ENCODE results near the gene GPD1L. TPM values are rescaled to one million over a fixed set of nuclear protein-coding genes. Genes with fewer than 3 reads are reported as not detected.

Gene GPD1L
- total and polyA plus RNA-seq, 8 donors, result 16.5 to 79.0 (median 34.7) TPM

GRCh38 chr3:32132121-32132520 lies 25.7 kb downstream of the GPD1L start:
- Histone ChIP-seq H3K4me1 (peaks cover 0 to 11% (median under 1%) of the 10 kb centered on the region in 4 donors), H3K9me3 (no peaks in the 10 kb centered on the region), H3K4me3 (no peak overlapping the region), H3K36me3 (peaks cover 0 to 40% (median 37%) of the 10 kb centered on the region in 4 donors), H3K27me3 (no peaks in the 10 kb centered on the region), H3K27ac (no peak overlapping the region)
- TF ChIP-seq POLR2A (IDR thresholded peaks at IDR 0.05) (no peak), POLR2AphosphoS5 (IDR thresholded peaks at IDR 0.05) (no peak), EP300 (IDR thresholded peaks at IDR 0.05) (no peak), CTCF (IDR thresholded peaks at IDR 0.05) (no peak)
- intact Hi-C loops (cut with DNase I; ENCODE audit: low total_unique reads), result no loop called here
- no peak for DNase-seq

GRCh38 chr3:32132706-32133105 lies 26.3 kb downstream of the GPD1L start:
- H3K9me3 ChIP-seq, result no peaks in the 10 kb centered on the region
- peaks cover 0 to 7% (median 0%) of the 10 kb centered on the region in 4 donors for H3K4me1 ChIP-seq
- no peak overlapping the region for H3K4me3 ChIP-seq
- peaks cover 0 to 46% (median 37%) of the 10 kb centered on the region in 4 donors for H3K36me3 ChIP-seq
- WGBS, 5 donors, result 83 to 98% (median 93%) methylated on average over 2 of the region's 2 CpGs
- DNase-seq, result no peak
- intact Hi-C loops (cut with DNase I; ENCODE audit: low total_unique reads), result no loop called here
- H3K27me3 ChIP-seq, result no peaks in the 10 kb centered on the region
- TF ChIP-seq CTCF (IDR thresholded peaks at IDR 0.05), result no peak
- no peak for TF ChIP-seq POLR2AphosphoS5 (IDR thresholded peaks at IDR 0.05)
- TF ChIP-seq POLR2A (IDR thresholded peaks at IDR 0.05), result no peak
- TF ChIP-seq EP300 (IDR thresholded peaks at IDR 0.05), result no peak
- H3K27ac ChIP-seq, result no peak overlapping the region

- Histone ChIP-seq H3K27ac (no peak overlapping the region), H3K36me3 (peaks cover 0 to 34% (median 23%) of the 10 kb centered on the region in 4 donors), H3K4me1 (peaks cover 0 to 7% (median 4%) of the 10 kb centered on the region in 4 donors), H3K27me3 (no peaks in the 10 kb centered on the region), H3K4me3 (no peak overlapping the region), H3K9me3 (no peaks in the 10 kb centered on the region)
- WGBS, 5 donors, result 91 to 95% (median 94%) methylated on average over 1 of the region's 1 CpG
- TF ChIP-seq EP300 (IDR thresholded peaks at IDR 0.05) (no peak), POLR2A (IDR thresholded peaks at IDR 0.05) (no peak), CTCF (IDR thresholded peaks at IDR 0.05) (no peak), POLR2AphosphoS5 (IDR thresholded peaks at IDR 0.05) (no peak)
- intact Hi-C loops (cut with DNase I; ENCODE audit: low total_unique reads), result no loop called here
- DNase-seq, result no peak
These were observed 30.3 kb downstream of the GPD1L start for GRCh38 chr3:32136703-32137102.

GRCh38 chr3:32137870-32138269 lies 31.4 kb downstream of the GPD1L start:
- H3K36me3 ChIP-seq, result peaks cover 0 to 33% (median 22%) of the 10 kb centered on the region in 4 donors
- no peak overlapping the region for H3K4me3 ChIP-seq
- no peaks in the 10 kb centered on the region for H3K27me3 ChIP-seq
- no peak for TF ChIP-seq EP300 (IDR thresholded peaks at IDR 0.05)
- no peak for TF ChIP-seq POLR2A (IDR thresholded peaks at IDR 0.05)
- TF ChIP-seq CTCF (IDR thresholded peaks at IDR 0.05), result no peak
- no peak for TF ChIP-seq POLR2AphosphoS5 (IDR thresholded peaks at IDR 0.05)
- intact Hi-C loops (cut with DNase I; ENCODE audit: low total_unique reads), result no loop called here
- 70 to 94% (median 79%) methylated on average over 4 of the region's 4 CpGs for WGBS, 5 donors
- peaks cover 0 to 7% (median 4%) of the 10 kb centered on the region in 4 donors for H3K4me1 ChIP-seq
- no peaks in the 10 kb centered on the region for H3K9me3 ChIP-seq
- no peak for DNase-seq
- H3K27ac ChIP-seq, result no peak overlapping the region
